KOPT-K1 (cell line): ENCODE data around the gene PRUNE1.
A peak's percentile ranks its signal among the peaks of the same experiment; 100 is the strongest.

ENCODE experiments used
- H3K27ac ChIP-seq: fragments of 200-600 bp; sonication (generic); 2 replicates; pipeline ENCODE4 v1.5.1; 2016; ENCODE audit warnings: antibody characterized with exemption, mild to moderate bottlenecking, low read depth, low read length; ENCODE audit not compliant: poor library complexity, severe bottlenecking
- H3K36me3 ChIP-seq: fragments of 200-600 bp; sonication (generic); 2 replicates; pipeline ENCODE4 v1.5.1; 2017; ENCODE audit warnings: antibody characterized with exemption, mild to moderate bottlenecking, low read length, moderate library complexity; ENCODE audit not compliant: insufficient read depth
- H3K9me3 ChIP-seq: fragments of 200-600 bp; sonication (generic); 2 replicates; pipeline ENCODE4 v1.5.1; 2017; ENCODE audit warnings: antibody characterized with exemption, low read length, mild to moderate bottlenecking; ENCODE audit not compliant: insufficient read depth, poor library complexity, severe bottlenecking

Gene PRUNE1

GRCh38 chr1:150973258-150973835, 34.9 kb upstream of the PRUNE1 start:
- Histone ChIP-seq H3K36me3 (peaks cover 33% of the 10 kb centered on the region), H3K9me3 (no peaks in the 10 kb centered on the region), H3K27ac (peak overlapping the region; percentile 94)

GRCh38 chr1:150973836-150974579, 34.2 kb upstream of the PRUNE1 start:
- H3K27ac ChIP-seq = peak overlapping the region; percentile 94
- peaks cover 27% of the 10 kb centered on the region for H3K36me3 ChIP-seq
- no peaks in the 10 kb centered on the region for H3K9me3 ChIP-seq

DNA sequence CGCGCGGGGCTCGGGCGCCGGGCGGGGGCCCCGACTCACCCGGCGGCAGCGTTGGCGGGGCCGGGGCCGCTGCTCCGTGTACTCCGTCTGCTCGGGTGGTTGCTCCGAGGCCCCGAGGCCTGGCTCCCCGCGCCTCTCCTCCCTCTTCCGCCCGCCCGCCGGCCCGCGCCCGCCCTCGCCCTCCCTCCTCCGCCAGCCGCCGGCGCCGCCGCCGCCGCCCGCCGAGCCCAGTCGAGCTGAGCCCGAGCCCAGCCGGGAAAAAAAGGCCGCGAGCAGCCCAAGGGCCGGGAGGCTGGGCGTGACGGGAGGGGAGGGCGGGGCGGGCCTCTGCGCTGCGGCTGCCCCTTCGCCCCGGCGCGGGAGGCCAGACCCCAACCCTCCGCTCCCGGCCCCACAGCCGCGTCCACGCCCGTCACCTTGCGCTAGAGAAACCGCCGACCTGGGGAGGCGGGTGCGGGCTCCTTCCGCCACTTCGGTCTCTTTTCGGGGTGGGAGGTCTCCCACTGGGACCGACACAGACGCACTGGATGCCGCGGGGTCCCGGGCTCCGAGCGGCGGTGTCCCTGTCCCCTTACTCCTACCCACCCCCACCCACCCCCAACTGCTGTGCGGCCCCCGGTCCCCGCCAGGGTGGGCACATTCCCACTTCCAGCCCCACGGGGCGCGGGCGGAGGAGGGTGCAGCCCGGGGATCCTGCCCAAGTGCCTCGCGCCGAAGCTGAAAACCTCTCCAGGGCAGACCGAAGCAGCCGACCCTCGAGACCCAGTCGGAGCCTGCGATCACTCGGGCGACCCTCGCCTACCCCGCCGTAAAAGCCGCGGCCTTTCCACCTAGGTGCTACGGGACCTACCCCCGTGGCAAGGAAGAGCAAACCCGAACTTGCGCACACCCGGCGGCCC, 33.4 kb upstream of the PRUNE1 start, which contains the start of gene CERS2:
Gene CERS2, minus strand, starts transcription at position 256 of the 899 bp plus-strand sequence. CDS start 5,745 bp downstream, outside the sequence.
- peak within 1 kb of the TSS; percentile 94 for H3K27ac ChIP-seq
- H3K9me3 ChIP-seq = no peaks in the 10 kb centered on the region
- H3K36me3 ChIP-seq = peaks cover 19% of the 10 kb centered on the region

DNA sequence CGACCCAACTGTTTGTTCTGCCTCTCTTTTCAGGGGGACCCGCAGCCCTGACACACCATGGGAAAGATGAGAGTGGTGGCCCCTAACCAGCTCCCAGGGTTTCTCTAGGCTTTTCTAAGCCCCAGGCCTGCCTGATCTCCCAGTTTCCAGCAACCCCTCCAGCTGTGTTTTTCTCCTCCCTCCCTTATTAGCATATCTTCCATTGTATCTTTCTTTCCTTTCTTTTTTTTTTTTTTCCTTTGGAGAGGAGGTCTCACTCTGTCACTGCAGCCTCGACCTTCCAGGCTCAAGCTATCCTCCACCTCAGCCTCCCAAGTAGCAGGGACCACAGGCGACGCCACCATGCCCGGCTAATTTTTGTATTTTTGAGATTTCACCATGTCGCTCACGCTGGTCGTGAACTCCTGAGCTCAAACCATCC, 31.8 kb upstream of the PRUNE1 start:
- H3K36me3 ChIP-seq = peaks cover 10% of the 10 kb centered on the region
- no peaks in the 10 kb centered on the region for H3K9me3 ChIP-seq
- no peak overlapping the region for H3K27ac ChIP-seq

GRCh38 chr1:150976879-150977694, 31.2 kb upstream of the PRUNE1 start:
- Histone ChIP-seq H3K27ac (peak overlapping the region; percentile 50), H3K36me3 (peaks cover 4% of the 10 kb centered on the region), H3K9me3 (no peaks in the 10 kb centered on the region)

- H3K27ac ChIP-seq = no peak overlapping the region
- no peaks in the 10 kb centered on the region for H3K36me3 ChIP-seq
- no peaks in the 10 kb centered on the region for H3K9me3 ChIP-seq
These were observed 28.9 kb upstream of the PRUNE1 start for GRCh38 chr1:150979092-150980056.

DNA sequence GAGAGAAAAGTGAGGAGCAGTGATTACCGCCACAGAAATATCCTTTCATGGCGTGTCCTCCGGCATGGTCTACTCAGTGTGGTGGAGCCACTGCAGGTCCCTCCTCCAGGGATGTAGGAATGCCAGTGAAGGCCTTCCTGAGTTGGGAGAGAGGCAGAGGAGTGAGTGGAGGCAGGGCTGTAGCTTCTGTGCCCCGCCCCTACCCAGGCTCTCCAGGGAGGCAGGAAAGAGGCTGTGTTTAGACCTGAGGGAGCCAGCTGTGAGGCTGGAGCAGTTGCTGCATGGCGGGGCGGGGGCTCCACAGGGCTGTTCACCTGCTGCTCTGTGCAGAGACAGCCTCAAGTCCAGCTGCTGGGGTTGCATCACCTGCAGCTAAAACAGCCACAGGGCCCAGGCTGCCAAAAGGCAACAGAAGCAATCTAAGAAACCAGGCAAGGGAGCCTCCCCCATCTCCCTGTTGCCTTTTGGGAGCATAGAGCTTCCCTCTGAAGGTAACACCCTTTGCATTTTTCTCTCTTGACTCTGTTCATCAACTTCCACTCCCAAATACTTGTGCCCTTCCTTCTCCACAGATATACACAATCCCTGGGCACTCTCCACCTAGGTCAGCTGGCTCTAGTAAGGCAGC, 27.0 kb upstream of the PRUNE1 start:
- no peaks in the 10 kb centered on the region for H3K36me3 ChIP-seq
- no peaks in the 10 kb centered on the region for H3K9me3 ChIP-seq
- no peak overlapping the region for H3K27ac ChIP-seq

DNA sequence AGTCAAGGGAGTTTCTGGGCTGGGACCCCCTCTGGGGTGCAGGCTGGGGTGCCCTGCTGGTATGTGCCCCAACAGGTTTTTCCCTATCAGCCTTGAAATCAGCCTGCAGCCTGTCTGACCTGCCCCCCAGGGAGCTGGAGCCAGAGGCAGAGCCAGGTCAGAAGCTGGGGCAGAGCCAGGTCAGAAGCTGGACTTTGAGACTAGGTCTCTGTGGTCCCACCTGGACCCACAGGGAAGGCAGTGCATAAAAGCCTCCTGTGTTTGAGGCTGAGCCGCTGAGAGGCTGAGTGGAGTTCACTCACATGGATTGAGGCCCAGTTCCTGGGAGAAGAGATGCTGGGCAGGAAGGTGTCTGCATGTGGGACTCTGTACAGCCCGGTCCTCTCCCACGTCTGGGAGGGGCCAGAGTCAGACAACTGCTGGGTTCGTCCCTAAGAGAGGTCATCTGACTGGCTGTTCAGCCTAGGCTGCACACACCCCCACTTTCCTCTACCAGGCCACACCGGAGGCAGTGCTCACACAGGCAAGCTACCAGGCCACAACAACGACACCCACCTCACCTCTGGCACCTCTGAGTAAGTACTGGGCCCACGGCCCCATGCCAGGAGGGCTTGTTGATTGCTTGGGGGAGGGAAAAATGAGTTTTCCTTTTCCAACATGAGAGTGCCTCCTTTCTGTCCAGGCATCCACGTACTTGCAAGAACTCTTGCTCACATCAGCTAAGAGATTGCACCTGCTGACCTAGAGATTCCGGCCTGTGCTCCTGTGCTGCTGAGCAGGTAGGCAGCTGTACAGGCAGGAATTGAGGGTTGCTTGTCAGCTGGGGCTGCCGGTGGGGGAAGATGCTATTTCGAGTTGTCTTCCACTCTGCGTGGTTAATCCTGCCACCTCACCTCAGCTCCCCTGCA, 26.2 kb upstream of the PRUNE1 start, which contains the start of gene ANXA9:
Gene ANXA9, plus strand, starts transcription at position 488 of the 908 bp plus-strand sequence. CDS start 814 bp downstream, outside the sequence.
- no peaks in the 10 kb centered on the region for H3K9me3 ChIP-seq
- H3K27ac ChIP-seq = no peak within 1 kb of the TSS
- no peaks in the 10 kb centered on the region for H3K36me3 ChIP-seq

- Histone ChIP-seq H3K36me3 (no peaks in the 10 kb centered on the region), H3K27ac (no peak overlapping the region), H3K9me3 (no peaks in the 10 kb centered on the region)
These were observed 22.9 kb upstream of the PRUNE1 start for GRCh38 chr1:150985179-150985825.

DNA sequence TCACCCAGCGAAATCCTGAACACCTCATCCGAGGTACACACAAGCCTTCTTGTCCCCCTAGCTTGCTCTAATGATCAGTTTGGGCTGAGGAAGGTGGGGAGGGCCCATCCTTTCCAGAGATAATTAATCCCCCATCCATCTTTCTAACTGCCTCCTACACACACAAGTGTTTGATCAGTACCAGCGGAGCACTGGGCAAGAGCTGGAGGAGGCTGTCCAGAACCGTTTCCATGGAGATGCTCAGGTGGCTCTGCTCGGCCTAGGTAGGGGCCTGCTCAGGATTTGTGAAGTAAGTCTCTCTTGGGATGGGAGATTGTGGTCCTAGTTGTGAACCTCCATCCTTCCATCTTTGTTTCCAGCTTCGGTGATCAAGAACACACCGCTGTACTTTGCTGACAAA, 20.3 kb upstream of the PRUNE1 start:
- no peaks in the 10 kb centered on the region for H3K36me3 ChIP-seq
- no peaks in the 10 kb centered on the region for H3K9me3 ChIP-seq
- no peak overlapping the region for H3K27ac ChIP-seq

DNA sequence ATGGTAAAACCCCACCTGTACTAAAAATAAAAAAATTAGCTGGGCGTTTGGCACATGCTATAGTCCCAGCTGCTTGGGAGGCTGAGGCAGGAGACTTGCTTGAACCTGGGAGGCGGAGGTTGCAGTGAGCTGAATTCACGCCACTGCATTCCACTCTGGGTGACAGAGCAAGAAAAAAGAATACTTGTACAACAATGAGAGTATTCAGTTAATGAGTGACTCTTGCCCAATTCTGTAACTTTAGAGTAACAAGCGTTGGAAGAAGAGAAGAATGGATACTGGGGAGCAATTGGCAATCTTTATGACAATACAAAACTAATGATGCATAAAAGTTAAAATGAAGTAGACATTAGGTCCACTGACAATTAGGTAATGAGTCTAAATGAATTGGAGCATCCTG, 15.6 kb upstream of the PRUNE1 start:
- H3K36me3 ChIP-seq = no peaks in the 10 kb centered on the region
- H3K9me3 ChIP-seq = no peaks in the 10 kb centered on the region
- H3K27ac ChIP-seq = no peak overlapping the region

- Histone ChIP-seq H3K36me3 (no peaks in the 10 kb centered on the region), H3K27ac (no peak overlapping the region), H3K9me3 (no peaks in the 10 kb centered on the region)
These were observed 14.0 kb upstream of the PRUNE1 start for GRCh38 chr1:150994248-150994647.
